Heart left ventricle (tissue), 13 donors: Measurements from ENCODE around the gene FAM83B.

Experiments used
- POLR2A ChIP-seq, 2 donors: fragments of 450-650 bp; IDR thresholded peaks; one replicate each; pipeline ENCODE4 v1.6.1; 2017; ENCODE audit warnings: antibody characterized with exemption in 2 of 2, mild to moderate bottlenecking in 2 of 2, moderate library complexity in 2 of 2
- TF ChIP-seq, protein P1 (sequence below), 12 donors: fragments of 200-600 bp; sonication (generic) in 4 of 12; IDR thresholded peaks; one replicate each; pipeline versions ENCODE4 v1.5.0 to v1.8.0; 2018 to 2022; ENCODE audit warnings: antibody characterized with exemption in 12 of 12, mild to moderate bottlenecking in 5 of 12
- donor health status: ischemic (EF 13 %, LVEDD 7.1; RV severe dilation, severe dysfunction).
- donor health status: DM: no; HTN: yes; CAD: no.
- donor health status: DM: no; HTN: no; CAD: no.
- donor health status: ischemic (EF 25% LVEDD 6.9; RV normal size, moderate dysfunction).
- donor health status: ischemic (EF 25% LVEDD 5.7; RV mildly dilated, moderate dysfunction).
- donor health status: ischemic (EF 35%, LVEDD 5.7; RV mildly dilated, moderate dysfunction).
- donor health status: nonischemic (EF 11% LVEDD 7.7; RV severe dilation, severe dysfunction).
- donor health status: DM: yes; HTN: yes; CAD: no.
- donor health status: PGD.
- donor health status: ischemic (EF 29% LVEDD 5.4; RV normal size, mild dysfunction).
- donor health status: nonischemic (EF 23%, LVEDD 6.1; RV moderate dilation, normal function).

- TF ChIP-seq, protein P1, sequence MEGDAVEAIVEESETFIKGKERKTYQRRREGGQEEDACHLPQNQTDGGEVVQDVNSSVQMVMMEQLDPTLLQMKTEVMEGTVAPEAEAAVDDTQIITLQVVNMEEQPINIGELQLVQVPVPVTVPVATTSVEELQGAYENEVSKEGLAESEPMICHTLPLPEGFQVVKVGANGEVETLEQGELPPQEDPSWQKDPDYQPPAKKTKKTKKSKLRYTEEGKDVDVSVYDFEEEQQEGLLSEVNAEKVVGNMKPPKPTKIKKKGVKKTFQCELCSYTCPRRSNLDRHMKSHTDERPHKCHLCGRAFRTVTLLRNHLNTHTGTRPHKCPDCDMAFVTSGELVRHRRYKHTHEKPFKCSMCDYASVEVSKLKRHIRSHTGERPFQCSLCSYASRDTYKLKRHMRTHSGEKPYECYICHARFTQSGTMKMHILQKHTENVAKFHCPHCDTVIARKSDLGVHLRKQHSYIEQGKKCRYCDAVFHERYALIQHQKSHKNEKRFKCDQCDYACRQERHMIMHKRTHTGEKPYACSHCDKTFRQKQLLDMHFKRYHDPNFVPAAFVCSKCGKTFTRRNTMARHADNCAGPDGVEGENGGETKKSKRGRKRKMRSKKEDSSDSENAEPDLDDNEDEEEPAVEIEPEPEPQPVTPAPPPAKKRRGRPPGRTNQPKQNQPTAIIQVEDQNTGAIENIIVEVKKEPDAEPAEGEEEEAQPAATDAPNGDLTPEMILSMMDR (IDR thresholded peaks at IDR 0.05): no peak
- TF ChIP-seq POLR2A (IDR thresholded peaks at IDR 0.05): no peak
Observed at GRCh38 chr6:54981276-54981609, 134.7 kb downstream of the FAM83B start.
